HG03457 (cell line): ENCODE results near the gene SPATA2.
"Not testable (repeated sequence)": the region's sequence is repeated elsewhere in the genome, so short reads cannot be mapped to it uniquely, and the experiment has no call there.

Source experiments
- ATAC-seq: cut with Tn5 transposase; IDR thresholded peaks from one replicate; pipeline ENCODE4 v1.9.1; 2021; ENCODE audit warnings: moderate number of reproducible peaks; ENCODE audit not compliant: unreplicated experiment

Gene SPATA2, protein sequence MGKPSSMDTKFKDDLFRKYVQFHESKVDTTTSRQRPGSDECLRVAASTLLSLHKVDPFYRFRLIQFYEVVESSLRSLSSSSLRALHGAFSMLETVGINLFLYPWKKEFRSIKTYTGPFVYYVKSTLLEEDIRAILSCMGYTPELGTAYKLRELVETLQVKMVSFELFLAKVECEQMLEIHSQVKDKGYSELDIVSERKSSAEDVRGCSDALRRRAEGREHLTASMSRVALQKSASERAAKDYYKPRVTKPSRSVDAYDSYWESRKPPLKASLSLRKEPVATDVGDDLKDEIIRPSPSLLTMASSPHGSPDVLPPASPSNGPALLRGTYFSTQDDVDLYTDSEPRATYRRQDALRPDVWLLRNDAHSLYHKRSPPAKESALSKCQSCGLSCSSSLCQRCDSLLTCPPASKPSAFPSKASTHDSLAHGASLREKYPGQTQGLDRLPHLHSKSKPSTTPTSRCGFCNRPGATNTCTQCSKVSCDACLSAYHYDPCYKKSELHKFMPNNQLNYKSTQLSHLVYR

DNA sequence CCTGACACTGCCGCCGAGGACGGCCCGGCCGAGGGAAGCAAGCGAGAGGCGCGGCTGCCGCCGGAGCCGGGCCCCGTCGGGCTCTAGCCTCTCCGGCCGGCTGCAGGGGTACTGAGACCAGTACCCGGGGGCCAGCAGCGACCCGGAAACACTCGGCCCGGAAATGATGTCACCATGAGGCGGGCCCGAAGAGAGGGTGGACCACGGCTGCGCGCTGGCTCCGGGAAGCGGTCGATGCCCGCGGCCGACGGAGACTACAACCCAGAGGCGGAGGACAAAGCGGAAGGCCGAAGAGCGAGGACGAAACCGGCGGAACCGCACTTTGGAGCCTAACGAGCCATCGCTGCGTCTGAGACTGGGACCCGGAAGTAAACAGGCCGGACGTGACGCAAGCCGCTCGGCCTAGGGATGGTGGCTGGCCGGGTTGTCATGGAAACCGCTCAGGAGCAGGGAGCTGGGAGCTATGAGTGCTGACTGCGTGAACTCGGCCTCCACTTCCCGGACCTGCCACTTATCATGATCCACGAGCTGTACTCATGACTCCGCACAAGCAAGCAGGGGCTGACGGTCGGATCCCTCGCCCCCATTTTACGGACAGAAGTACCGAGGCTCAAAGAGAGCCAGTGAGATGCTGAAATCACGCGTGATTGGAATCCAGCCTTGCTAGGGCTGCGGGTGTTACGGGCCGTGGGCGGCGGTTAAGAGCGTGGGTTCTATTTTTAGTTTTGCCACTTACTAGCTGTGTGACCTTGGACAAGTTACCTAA, at the start of gene SPATA2:
Gene SPATA2, minus strand, starts transcription at position 150 of the 766 bp plus-strand sequence. CDS start 7,039 bp downstream, outside the sequence.
- peak; percentile 78 for ATAC-seq

DNA sequence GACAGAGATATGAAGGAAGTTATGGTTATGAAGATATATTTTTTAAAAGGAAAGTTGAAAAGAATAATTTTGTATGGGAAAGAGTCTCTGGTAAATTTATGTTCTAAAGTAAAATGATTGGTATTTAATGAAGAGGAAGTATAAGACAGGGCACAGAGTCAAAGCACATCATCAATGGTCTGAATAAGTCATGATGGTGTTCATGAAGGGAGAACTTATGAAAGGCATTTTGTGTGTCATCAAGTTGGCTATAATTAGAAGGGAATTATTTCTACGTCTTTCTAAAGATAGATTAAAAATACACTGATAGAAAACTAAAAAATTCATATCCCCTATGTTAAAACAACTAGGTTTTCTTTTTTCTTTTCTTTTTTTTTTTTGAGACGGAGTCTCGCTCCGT, 46.1 kb upstream of the SPATA2 start:
- ATAC-seq: no peak

DNA sequence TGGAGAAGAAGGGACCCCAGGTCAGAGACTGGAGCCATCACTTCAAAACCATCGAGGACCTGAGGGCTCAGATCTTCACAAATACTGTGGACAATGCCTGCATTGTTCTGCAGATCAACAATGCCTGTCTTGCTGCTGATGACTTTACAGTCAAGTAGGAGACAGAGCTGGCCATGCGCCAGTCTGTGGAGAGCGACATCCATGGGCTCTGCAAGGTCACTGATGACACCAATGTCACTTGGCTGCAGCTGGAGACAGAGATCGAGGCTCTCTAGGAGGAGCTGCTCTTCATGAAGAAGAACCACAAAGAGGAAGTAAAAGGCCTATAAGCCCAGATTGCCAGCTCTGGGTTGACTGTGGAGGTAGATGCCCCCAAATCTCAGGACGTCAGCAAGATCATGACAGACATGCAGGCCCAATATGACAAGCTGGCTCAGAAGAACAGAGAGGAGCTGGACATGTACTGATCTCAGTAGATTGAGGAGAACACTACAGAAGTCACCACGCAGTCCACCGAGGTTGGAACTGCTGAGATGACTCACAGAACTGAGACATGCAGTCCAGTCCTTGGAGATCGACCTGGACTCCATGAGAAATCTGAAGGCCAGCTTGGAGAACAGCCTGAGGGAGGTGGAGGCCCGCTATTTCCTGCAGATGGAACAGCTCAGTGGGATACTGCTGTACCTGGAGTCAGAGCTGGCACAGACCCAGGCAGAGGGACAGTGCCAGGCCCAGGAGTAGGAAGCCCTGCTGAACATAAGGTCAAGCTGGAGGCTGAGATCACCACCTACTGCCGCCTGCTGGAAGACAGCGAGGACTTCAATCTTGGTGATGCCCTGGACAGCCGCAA, 42.0 kb upstream of the SPATA2 start:
- not testable (repeated sequence) for ATAC-seq

DNA sequence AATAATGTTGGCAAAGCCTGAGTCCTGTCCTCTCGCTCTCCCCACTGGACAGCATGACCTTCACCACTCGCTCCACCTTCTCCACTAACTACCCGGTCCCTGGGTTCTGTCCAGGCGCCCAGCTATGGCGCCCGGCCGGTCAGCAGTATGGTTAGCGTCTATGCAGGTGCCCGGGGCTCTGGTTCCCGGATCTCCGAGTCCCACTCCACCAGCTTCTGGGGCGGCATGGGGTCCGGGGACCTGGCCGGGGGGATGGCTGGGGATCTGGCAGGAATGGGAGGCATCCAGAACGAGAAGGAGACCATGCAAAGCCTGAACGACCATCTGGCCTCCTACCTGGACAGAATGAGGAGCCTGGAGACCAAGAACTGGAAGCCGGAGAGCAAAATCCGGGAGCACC, 41.4 kb upstream of the SPATA2 start:
- no peak for ATAC-seq

DNA sequence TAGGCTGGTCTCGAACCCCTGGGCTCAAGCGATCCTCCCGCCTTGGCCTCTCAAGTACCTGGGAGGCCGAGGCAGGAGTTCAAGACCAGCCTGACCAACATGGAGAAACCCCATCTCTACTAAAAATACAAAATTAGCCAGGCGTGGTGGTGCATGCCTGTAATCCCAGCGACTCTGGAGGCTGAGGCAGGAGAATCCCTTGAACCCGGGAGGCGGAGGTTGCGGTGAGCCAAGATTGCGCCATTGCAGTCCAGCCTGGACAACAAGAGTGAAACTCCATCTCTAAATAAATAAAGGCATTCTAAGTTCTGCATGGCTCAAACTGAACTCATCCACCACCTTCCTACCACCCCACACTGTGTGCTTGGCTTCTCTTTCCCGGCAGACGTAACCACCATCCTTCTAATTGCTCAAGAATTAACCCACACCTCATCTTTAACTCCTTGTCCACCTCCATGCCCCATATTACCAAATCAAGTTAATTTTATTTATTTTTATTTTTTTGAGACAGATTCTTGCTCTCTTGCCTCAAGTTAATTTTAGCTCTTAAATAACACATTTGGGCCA, 40.6 kb upstream of the SPATA2 start:
- ATAC-seq: not testable (repeated sequence)

DNA sequence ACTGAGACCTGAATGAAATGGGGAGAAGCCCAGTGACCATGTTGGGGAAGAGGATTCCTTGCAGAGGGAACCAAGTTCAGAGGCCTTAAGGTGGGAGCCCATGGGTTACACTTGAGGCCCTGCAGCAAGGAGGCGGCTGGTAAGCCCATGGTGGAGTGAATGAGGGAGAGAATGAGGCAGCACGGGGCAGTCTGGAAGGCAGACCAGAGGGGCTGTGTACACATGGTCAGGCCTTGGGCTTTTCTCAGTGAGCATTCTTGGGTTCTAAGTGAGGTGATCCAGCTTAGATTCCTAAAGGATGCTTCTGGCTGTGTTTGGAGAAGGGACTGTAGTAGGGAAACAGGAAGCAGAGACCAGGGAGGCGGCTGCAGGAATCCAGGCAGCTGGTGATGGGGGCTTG, 39.8 kb upstream of the SPATA2 start:
- ATAC-seq: no peak

DNA sequence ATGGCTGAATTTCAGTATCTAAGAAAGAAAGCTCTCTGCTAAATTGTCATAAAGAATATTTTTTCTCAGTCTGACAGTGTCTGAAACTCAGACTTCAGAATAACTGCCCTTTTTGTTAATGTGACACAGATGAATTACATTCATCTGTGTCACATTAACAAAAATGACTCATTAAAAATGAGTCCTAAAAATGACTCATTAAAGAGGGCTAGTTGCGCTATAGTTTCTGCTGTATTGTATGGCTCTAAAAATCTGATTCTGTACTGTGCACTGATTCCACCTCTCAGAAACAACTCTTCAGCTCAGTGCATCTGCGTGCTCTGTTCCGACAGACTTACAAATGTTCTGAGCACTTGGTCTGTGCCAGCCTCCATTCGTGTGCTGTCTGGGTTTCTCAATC, 35.8 kb upstream of the SPATA2 start:
- no peak for ATAC-seq

DNA sequence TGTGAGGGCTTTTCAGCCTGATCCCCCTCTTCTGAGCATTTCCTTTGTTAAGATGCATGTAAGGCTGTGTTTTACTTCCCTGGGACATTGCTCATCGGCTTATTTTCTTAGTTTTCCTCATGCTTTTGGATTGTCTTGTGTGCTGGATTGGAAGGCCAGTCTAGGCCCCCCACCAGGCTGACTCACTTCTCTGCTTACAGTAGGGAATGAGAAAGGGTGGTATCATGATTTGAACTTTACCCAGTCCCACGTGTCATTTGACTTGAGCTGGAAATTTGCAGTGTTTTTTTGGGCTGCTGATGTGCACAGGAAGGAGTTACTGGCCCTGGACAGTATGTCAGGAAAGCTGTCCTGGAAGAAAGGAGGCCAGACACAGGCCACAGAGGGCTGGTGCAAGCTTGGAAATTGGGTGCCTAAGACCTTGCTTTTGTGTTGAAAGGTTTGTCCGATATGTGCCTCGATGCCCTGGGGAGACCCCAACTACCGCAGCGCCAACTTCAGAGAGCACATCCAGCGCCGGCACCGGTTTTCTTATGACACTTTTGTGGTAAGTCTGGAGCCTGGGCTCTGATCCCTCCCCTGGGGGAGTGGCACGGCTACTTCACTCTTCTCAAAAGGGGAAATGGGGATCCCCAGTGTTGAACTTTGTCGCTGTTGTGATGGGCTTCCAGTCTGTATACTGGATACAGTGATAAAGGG, 33.6 kb upstream of the SPATA2 start:
- no peak for ATAC-seq

DNA sequence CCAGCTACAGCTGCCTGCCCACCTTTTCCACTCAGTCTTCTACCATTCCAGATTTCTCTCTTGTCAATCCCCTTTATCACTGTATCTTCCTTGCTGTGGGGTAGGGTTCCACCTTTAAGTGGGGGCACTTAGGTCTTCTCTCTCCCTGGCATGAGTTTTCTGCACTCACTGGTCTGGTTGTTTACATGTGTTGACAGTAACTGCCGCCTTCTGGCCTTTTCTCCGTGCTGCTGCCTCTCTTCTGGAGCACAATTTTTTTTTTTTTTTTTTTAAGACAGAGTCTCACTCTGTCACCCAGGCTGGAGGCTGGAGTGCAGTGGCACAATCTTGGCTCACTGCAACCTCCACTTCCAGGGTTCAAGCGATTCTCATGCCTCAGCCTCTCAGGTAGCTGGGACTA, 32.8 kb upstream of the SPATA2 start:
- no peak for ATAC-seq

DNA sequence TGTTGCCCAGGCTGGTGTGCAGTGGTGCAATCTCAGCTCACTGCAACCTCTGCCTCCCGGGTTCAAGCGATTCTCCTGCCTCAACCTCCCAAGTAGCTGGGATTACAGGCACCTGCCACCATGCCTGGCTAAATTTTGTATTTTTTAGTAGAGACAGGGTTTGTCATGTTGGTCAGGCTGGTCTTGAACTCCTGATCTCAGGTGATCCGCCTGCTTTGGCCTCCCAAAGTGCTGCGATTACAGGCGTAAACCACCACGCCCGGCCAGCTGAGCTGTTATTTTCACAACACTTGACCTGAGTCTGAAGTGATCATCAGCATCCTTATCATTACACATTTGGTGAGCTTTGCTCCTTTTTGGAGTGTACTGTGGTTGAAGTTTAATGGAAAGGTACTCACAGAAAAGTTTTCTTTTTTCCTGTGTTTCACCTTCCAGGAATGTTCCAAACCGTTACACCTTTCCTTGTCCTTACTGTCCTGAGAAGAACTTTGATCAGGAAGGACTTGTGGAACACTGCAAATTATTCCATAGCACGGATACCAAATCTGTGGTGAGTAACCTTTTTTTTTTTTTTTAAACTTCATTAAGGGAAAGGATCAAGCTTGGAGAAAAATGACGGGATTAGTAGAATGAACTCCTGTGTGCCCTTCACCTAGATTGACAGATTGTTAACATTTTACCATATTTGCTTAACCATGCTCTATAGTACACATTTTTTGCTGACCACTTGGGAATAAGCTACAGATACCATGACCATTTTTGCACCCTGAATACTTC, 30.6 kb upstream of the SPATA2 start:
- no peak for ATAC-seq

DNA sequence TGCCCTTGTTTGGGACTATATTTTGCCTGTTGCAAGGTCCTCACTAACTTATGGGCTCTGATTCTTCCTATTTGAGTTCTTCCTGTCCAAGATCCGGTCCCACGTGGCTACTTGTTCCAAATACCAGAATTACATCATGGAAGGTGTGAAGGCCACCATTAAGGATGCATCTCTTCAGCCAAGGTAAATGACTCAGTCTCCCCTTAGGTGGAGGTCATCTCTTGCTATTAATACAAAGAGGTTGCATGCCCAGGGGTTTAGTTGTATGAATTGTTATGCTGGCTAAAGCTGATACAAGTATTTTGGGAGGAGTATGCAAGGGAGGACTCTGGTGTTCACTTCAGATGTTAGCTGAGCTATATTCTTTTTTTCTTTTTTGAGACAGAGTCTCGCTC, 30.0 kb upstream of the SPATA2 start:
- ATAC-seq: no peak

DNA sequence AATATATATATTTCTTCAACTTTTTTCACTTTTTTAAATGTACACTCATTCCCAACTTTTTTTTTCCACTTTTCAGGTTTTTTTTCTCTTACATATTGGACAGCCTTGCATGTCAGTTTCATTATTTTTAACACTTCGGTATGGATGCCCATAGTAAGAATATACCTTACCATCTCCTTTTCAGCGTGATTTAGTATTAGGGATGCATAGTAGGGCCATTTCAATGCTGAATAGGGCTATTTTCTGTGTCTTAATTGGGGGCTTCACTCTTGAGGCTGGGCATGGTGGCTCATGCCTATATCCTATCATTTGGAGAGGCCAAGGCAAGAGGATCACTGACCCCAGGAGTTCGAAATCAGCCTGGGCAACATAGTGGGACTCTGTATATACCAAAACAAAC, 27.6 kb upstream of the SPATA2 start:
- ATAC-seq: no peak

DNA sequence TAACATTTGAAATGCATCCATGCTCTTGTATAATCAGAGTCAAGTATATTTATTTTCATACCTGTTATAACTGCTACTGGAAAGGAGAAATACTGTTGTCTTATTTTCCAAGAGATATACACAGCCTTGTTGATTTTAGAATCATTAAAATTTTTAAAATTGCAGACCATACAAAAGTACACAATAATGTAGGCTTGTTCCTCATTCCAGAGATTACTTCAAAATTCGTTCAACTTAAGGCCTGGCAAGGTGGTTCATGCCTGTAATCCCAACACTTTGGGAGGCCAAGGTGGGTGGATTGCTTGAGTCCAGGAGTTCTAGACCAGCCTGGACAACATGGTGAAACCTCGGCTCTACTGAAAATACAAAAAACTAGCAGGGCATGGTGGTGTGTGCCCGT, 27.0 kb upstream of the SPATA2 start:
- no peak for ATAC-seq

DNA sequence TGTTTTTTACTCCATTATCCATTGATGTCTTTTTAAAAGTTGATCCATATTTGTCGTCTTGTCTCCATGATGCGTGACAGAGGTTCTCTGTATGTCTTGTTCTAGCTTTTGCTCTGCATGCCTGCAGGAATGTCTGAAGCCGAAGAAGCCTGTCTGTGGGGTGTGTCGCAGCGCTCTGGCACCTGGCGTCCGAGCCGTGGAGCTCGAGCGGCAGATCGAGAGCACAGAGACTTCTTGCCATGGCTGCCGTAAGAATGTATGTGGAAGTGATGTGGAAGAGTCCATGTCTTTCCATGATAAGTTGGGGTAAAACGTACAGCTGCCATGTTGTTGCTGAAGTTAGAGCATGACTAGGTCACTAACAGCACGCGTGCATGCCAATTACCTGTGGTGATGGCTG, 26.1 kb upstream of the SPATA2 start:
- ATAC-seq: no peak

DNA sequence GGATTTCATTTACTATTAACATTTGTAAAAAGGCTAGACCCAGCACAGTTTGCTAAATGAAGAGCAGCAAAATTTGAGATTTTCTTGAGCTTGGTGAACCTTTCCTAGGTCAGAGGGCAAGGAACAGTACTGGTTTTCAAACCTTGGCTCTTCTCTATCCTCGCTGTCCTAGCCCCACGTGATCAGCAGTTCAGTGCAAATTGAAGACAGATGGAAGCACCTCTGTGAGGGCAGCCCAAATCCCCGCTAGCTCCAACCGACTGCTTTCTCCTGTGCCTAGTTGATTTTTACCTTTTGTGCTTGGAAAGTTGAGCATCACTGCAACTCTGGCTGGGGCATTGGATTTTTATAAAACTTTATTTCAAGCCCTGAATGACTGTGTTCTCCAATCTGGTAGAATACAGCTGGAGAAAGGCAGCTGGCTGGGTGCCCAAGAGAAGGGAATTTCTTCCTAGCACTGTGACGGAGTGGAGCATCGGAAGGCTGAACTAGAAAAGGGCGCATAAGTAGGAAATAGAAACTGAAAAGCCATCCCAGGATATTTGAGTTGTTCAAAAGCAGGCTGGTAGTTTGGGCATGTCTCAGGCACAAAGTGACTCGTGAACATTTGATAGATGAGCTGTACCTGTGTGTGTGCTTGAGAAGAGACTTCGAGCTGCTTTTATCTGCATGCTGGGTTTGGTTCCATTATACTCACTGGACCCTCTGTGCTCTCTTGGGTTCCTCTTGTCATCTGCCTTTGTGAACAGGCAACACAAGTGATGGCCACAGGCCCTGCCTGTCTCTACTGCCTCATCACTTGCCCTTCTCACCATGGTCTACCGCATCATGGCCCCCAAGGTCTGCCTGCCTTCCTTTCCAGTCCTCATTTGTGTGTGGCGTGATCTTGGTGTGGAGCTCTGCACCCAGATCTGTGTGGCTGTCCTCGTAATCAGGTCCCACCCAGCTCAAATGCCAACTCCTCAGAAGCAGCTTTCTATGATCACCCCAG, 23.1 kb upstream of the SPATA2 start:
- no peak for ATAC-seq

DNA sequence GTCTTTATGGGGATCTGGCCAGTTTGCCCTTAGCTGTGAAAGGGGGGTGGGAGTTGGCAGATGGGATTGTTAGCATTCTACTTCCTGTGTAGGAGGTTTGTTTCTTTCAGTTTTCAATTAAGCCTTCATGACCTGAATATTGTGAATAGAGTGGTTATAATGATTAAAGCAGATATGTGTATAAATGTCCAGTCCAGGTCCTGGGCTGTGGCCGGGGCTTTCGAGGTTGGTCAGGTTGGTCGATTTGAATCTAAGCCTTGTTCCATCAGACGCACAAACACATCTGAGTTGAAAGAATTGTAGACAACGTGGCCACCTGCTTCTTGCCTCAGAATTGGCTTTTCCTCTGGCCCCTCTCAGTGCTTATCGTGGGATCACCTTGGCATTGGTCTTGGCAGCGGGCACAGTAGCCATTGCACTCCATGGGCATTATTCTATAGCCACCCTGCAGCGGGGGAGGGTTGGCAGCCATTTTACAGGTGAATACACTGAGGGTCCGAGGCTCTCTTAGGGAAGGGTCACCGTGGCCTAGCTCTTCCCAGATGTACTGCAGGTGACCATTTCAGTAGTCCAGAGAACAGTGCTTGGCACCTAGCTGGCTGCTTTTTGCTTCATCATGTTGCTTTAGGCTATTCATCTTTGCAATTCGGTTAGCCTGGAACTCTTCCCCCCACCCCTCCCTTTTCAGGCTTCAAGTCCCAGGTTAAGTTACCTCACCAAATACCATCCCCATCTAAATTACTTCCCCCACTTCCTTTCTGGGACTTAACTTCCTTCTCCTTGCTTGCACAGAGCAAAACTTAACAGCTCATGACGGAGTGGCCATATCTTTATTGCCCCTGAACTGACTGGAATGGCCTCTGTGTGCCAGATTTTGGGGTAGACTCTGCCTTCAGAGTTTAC, 21.9 kb upstream of the SPATA2 start:
- ATAC-seq: no peak
